ENCODE data around the gene VKORC1L1. TPM values are rescaled to one million over a fixed set of nuclear protein-coding genes. Genes with fewer than 3 reads are reported as not detected.

VKORC1L1 gene
- total RNA-seq, 1 experiment from 2014 or later: 30.9 TPM

DNA sequence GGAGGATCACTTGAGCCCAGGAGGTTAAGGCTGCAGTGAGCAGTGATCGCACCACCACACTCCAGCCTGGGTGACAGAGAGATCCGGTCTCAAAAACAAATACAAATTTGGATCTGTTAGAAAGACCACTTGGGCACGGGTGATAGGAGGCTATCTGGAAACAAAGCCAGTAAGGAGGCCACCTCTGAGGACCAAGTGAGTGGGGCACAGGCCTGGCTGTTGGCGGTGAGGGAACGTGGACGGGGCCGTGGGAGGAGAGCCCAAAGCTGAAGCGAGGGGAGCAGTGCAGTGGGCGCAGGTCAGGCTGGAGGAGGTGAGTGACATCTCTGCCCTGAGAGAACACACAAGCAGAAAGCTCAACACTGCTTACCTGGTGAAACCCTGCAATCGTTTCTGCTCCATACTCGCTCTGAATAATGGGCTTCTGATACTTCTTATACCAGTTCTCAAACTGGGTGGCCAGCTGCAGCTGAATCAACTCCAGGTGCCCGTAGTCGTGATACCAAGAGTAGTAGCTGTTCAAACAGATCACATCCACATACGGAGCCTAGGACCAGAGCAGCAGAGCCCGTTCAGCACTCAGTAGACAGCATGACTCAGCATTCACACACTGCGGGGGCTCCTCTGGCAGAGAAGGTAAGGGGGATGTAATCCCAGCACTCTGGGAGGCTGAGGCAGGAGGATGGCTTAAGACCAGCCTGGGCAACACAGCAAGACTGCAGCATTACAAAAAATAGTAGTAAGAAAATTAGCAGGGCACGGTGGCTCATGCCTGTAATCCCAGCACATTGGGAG, 94.7 kb downstream of the VKORC1L1 start:
- no TSS peak for BruUV-seq (replicated peaks)
- Histone ChIP-seq H3K36me3 (ENCODE audit: control insufficient read depth in 1 of 2, insufficient read depth in 2 of 2, low read length in 2 of 2) (peaks cover 33 to 37% of the 10 kb centered on the region in 2 experiments; a peak in 3 of 4 replicates), H4K20me1 (ENCODE audit: insufficient read depth) (no peaks in the 10 kb centered on the region), H3K9ac (ENCODE audit: low read length) (no peak overlapping the region), H3K9me3 (ENCODE audit: control insufficient read depth in 1 of 2, insufficient read depth in 1 of 2, low read depth in 1 of 2, low read length in 2 of 2) (no peaks in the 10 kb centered on the region), H3K79me2 (ENCODE audit: insufficient read depth, low read length) (no peaks in the 10 kb centered on the region), H3K4me3 (replicated peaks in 1 of 2; ENCODE audit: low read depth in 1 of 2, low read length in 2 of 2) (no peak overlapping the region), H3K9me2 (ENCODE audit: insufficient read depth) (no peaks in the 10 kb centered on the region), H2AFZ (ENCODE audit: low read depth, low read length, poor library complexity, severe bottlenecking) (no peak overlapping the region), H3K4me1 (ENCODE audit: control insufficient read depth in 1 of 2, insufficient read depth in 2 of 2, low read length in 2 of 2) (no peaks in the 10 kb centered on the region), H3K27ac (ENCODE audit: low read depth, low read length) (no peak overlapping the region), H3K27me3 (ENCODE audit: insufficient read depth, low read length) (no peaks in the 10 kb centered on the region), H3K4me2 (ENCODE audit: low read length) (no peak overlapping the region)
- TF ChIP-seq, protein P1, sequence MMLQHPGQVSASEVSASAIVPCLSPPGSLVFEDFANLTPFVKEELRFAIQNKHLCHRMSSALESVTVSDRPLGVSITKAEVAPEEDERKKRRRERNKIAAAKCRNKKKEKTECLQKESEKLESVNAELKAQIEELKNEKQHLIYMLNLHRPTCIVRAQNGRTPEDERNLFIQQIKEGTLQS (IDR thresholded peaks at IDR 0.05): no peak
- no peak for TF ChIP-seq EGR1 (IDR thresholded peaks at IDR 0.05; ENCODE audit: low read depth)
- TF ChIP-seq CBX3 (IDR thresholded peaks at IDR 0.05; ENCODE audit: low read depth): no peak
- no peak for TF ChIP-seq RAD21 (IDR thresholded peaks at IDR 0.05; ENCODE audit: low read depth)
- TF ChIP-seq ELF1 (IDR thresholded peaks at IDR 0.05; ENCODE audit: borderline replicate concordance, low read depth): no peak
- TF ChIP-seq EZH2 (IDR thresholded peaks at IDR 0.05): no peak
- no peak for TF ChIP-seq SIN3A (IDR thresholded peaks at IDR 0.05; ENCODE audit: low read depth)
- no peak for TF ChIP-seq POLR2AphosphoS5 (IDR thresholded peaks at IDR 0.05; ENCODE audit: low read depth, low read length)
- no peak for TF ChIP-seq TCF7L2 (IDR thresholded peaks at IDR 0.05; ENCODE audit: borderline replicate concordance, extremely low read depth, insufficient read depth, insufficient read length)
- TF ChIP-seq, protein P2, sequence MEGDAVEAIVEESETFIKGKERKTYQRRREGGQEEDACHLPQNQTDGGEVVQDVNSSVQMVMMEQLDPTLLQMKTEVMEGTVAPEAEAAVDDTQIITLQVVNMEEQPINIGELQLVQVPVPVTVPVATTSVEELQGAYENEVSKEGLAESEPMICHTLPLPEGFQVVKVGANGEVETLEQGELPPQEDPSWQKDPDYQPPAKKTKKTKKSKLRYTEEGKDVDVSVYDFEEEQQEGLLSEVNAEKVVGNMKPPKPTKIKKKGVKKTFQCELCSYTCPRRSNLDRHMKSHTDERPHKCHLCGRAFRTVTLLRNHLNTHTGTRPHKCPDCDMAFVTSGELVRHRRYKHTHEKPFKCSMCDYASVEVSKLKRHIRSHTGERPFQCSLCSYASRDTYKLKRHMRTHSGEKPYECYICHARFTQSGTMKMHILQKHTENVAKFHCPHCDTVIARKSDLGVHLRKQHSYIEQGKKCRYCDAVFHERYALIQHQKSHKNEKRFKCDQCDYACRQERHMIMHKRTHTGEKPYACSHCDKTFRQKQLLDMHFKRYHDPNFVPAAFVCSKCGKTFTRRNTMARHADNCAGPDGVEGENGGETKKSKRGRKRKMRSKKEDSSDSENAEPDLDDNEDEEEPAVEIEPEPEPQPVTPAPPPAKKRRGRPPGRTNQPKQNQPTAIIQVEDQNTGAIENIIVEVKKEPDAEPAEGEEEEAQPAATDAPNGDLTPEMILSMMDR (IDR thresholded peaks at IDR 0.05 in 2 of 3, conservative IDR thresholded peaks at IDR 0.05 in 1 of 3; ENCODE audit: borderline replicate concordance in 1 of 3, insufficient read depth in 1 of 3, low read depth in 2 of 3, low read length in 2 of 3): no peak
- TF ChIP-seq, protein P3, sequence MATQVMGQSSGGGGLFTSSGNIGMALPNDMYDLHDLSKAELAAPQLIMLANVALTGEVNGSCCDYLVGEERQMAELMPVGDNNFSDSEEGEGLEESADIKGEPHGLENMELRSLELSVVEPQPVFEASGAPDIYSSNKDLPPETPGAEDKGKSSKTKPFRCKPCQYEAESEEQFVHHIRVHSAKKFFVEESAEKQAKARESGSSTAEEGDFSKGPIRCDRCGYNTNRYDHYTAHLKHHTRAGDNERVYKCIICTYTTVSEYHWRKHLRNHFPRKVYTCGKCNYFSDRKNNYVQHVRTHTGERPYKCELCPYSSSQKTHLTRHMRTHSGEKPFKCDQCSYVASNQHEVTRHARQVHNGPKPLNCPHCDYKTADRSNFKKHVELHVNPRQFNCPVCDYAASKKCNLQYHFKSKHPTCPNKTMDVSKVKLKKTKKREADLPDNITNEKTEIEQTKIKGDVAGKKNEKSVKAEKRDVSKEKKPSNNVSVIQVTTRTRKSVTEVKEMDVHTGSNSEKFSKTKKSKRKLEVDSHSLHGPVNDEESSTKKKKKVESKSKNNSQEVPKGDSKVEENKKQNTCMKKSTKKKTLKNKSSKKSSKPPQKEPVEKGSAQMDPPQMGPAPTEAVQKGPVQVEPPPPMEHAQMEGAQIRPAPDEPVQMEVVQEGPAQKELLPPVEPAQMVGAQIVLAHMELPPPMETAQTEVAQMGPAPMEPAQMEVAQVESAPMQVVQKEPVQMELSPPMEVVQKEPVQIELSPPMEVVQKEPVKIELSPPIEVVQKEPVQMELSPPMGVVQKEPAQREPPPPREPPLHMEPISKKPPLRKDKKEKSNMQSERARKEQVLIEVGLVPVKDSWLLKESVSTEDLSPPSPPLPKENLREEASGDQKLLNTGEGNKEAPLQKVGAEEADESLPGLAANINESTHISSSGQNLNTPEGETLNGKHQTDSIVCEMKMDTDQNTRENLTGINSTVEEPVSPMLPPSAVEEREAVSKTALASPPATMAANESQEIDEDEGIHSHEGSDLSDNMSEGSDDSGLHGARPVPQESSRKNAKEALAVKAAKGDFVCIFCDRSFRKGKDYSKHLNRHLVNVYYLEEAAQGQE (IDR thresholded peaks at IDR 0.05; ENCODE audit: low read depth): no peak
- ChIA-PET CTCF (no interaction called here), POLR2A (no interaction called here), RAD21 (ENCODE audit: low non-redundant PET in 1 of 2, low total read pairs in 2 of 2, uncharacterized antibody in 2 of 2, unreplicated experiment in 2 of 2) (no interaction called here)
- intact Hi-C loops (cut with micrococcal nuclease): no loop called here
- no peak for DNase-seq (ENCODE audit: low read depth, low spot score)
- no peak for ATAC-seq

All from HCT116 (cell line).